Coronary artery (tissue), 2 donors: Measurements from ENCODE around the gene ENOX1.

Source experiments
- DNase-seq: peaks from one replicate; pipeline ENCODE4 v3.0.0-alpha.2; 2017; ENCODE audit warnings: low spot score
- H3K27ac ChIP-seq, 2 donors: fragments of 200-600 bp; sonication (generic); one replicate each; pipeline ENCODE4 v1.5.1; 2016 to 2019
- H3K4me3 ChIP-seq: fragments of 200-600 bp; sonication (generic); 2 replicates; pipeline ENCODE4 v1.5.1; 2016; ENCODE audit warnings: mild to moderate bottlenecking, moderate library complexity
- TF ChIP-seq, protein P1 (sequence below): fragments of 200-600 bp; sonication (generic); IDR thresholded peaks from one replicate; pipeline ENCODE4 v1.5.1; 2019; ENCODE audit warnings: antibody characterized with exemption

Gene ENOX1

DNA sequence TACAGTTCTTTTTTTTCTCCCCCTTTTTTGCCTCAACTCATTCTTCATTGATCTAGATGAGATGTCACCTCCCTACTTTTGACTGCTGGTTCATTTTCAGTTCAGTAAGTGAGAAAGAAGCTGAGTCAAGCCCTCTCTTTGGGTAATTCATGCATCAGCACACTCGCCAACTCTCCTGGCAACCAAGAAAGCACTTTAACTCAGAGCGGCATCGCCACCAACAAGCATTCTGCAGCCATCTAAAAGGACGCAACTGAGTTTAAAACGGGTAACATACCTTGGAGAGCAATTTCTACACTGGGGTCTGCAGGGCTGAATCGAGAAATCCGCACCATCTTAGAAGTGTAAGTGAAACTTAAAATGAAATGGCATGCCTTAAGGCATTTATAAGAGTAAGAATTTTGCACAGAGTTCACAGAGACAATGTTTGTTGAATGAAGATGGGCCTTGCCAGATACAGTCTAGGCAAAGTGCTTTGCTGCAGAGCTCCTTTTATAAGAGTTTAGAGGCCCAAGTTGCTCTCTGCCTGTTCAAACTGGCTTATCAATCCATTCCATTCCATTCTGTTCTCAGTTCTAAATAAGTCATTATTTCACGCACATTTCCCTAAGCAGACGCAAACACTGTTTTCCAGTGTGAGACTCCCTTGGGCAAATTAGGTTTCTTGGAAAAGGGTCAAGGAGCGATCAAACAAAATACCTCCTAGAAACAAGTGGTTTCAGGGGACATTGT lies 338.0 kb downstream of the ENOX1 start:
- no peak overlapping the region for H3K4me3 ChIP-seq
- H3K27ac ChIP-seq: no peak overlapping the region
- TF ChIP-seq, protein P1, sequence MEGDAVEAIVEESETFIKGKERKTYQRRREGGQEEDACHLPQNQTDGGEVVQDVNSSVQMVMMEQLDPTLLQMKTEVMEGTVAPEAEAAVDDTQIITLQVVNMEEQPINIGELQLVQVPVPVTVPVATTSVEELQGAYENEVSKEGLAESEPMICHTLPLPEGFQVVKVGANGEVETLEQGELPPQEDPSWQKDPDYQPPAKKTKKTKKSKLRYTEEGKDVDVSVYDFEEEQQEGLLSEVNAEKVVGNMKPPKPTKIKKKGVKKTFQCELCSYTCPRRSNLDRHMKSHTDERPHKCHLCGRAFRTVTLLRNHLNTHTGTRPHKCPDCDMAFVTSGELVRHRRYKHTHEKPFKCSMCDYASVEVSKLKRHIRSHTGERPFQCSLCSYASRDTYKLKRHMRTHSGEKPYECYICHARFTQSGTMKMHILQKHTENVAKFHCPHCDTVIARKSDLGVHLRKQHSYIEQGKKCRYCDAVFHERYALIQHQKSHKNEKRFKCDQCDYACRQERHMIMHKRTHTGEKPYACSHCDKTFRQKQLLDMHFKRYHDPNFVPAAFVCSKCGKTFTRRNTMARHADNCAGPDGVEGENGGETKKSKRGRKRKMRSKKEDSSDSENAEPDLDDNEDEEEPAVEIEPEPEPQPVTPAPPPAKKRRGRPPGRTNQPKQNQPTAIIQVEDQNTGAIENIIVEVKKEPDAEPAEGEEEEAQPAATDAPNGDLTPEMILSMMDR: no peak
- DNase-seq: no peak

DNA sequence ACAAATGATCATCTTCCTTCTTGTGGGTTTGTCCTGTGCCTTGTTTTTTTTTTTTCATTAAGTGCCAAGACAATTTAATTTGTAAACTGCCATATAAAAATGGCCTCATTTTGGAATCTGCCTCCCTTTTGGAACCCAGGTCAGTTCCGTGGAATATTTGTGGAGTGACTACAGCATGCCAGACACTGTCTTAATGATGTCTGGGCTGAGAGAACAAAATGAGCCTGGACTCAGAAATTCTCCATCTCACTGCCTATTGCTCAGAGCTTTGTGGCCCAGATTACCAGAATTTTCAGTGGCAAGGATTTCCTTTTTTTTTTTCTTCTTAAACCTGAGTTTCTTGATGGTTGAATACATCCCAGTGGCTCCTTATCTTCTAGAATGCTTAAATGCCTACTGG lies 340.6 kb downstream of the ENOX1 start:
- TF ChIP-seq, protein P1: no peak
- Histone ChIP-seq H3K27ac (no peak overlapping the region), H3K4me3 (no peak overlapping the region)
- no peak for DNase-seq

DNA sequence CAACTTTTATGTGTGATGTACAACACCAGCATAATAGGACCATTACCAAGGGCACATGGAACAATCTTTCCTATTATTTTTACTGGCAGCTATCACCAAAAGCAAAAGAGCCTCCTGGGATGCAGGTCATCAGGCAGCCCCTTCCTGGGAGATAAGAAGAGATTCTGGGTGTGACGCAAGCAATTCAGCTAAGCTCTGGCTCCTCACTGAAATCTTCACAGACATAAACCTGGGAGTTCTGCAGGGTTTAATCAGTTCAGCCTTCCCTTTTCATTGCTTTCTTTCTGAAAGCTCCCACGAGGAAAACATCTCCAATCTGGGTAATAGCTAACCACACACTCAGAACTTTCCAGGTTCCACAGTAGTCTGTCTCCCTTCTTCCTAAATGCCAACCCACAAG lies 341.1 kb downstream of the ENOX1 start:
- no peak overlapping the region for H3K4me3 ChIP-seq
- TF ChIP-seq, protein P1: no peak
- no peak overlapping the region for H3K27ac ChIP-seq
- DNase-seq: no peak

DNA sequence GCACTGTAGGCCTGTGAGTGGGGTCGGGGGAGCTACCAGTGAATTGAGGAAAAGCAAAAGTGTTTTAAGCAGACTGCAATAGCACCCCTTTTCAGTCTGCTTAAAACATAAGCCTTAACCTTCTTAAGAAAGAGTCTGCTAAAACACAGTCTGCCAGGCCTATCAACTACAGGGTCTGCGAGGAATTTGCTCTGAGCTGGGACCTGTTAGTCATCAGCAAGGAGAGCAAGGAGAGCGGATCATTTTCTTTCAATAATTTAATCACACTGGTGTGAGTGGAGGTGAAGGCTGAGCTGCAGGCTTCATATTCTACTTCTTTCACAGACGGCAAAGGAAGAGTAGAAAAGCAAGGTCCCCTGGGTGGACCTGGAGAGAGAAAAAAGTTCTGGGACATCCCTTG lies 342.7 kb downstream of the ENOX1 start:
- no peak for DNase-seq
- Histone ChIP-seq H3K4me3 (no peak overlapping the region), H3K27ac (no peak overlapping the region)
- TF ChIP-seq, protein P1: no peak

DNA sequence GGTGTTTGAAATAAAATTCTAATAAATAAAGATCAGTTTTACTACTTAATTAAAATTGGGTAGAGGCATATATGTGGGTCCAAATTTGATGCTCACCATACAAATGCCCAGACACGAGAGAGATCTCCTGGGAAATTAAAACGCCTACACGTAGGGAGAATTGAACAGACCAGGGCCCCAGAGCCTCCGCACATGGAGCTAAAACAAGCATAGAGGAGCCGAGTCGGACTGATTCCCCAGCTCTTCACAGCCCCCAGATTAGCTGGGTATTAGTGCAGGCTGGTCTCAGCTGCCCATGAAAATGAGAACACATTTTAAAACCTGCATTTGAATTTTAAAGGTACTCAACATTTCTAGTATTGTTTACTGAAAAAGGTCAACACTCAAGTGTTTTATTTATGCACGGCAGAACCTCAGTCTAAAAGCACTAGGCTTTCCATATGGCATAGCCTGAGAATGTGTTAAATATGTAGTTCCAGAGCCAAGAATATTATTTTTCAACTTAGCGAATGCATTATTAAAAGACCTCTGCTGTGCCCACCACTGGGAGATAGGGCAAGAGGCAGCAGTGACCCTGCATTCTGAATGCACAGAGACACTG lies 344.8 kb downstream of the ENOX1 start:
- Histone ChIP-seq H3K27ac (no peak overlapping the region), H3K4me3 (no peak overlapping the region)
- DNase-seq: no peak
- TF ChIP-seq, protein P1: no peak

DNA sequence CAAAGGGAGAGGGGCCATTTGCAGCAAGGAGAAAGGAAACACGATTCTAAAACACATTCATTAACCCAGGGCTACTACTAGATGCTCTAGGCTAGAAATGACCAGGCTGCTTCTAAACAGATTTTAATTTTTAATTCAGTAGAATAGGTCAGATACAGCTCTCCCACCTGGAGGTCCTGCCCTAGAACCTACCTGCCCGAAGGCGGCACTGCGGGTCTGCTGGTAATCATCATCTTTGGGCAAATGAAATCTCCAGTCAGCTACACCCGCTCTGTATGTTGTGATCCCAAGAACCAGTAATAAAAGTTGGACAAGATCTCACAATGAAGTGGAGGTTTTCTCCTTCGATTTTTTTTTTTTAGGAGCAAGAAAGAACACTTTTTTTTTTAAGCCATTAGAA lies 345.3 kb downstream of the ENOX1 start:
- no peak overlapping the region for H3K4me3 ChIP-seq
- no peak overlapping the region for H3K27ac ChIP-seq
- TF ChIP-seq, protein P1: no peak
- DNase-seq: no peak

DNA sequence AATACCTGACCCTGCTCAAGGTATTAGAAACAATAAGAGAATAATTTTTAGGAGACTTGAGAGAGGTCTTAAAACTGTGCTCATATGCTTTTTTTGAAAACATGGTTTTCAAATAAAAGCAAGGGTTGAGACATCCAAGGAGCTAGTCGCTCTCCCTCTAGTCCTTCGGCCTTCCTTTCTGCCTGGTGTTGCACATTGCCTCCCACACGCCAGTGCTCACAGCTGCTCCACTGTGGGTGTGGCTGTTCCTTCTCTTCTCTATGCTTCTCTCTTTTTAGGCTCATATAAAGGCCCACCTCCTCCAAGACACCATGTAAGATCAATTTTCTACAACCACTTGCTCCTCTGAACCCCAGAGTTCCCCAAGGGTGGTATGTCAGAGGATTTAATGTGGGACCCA lies 352.6 kb downstream of the ENOX1 start:
- no peak overlapping the region for H3K27ac ChIP-seq
- DNase-seq: no peak

More for the DNA sequence above, 352.6 kb downstream of the ENOX1 start:
- no peak overlapping the region for H3K4me3 ChIP-seq
- TF ChIP-seq, protein P1: no peak
